Measurements from ENCODE around the gene WDR64. TPM values are rescaled to one million over a fixed set of nuclear protein-coding genes. Genes with fewer than 3 reads are reported as not detected.
"Not testable (repeated sequence)": the region's sequence is repeated elsewhere in the genome, so short reads cannot be mapped to it uniquely, and the experiment has no call there.

WDR64 gene
- total RNA-seq, 6 donors from 2014 or later = 0.20 TPM; not detected in 5

- ATAC-seq (ENCODE audit: low FRiP score in 2 of 2) (no peak), DNase-seq (no peak)
- H3K4me3 ChIP-seq = no peak overlapping the region
- H3K27me3 ChIP-seq = no peaks in the 10 kb centered on the region
- TF ChIP-seq EP300 (IDR thresholded peaks at IDR 0.05) (no peak), POLR2AphosphoS5 (IDR thresholded peaks at IDR 0.05) (no peak), POLR2A (IDR thresholded peaks at IDR 0.05) (no peak)
- TF ChIP-seq, protein P1, sequence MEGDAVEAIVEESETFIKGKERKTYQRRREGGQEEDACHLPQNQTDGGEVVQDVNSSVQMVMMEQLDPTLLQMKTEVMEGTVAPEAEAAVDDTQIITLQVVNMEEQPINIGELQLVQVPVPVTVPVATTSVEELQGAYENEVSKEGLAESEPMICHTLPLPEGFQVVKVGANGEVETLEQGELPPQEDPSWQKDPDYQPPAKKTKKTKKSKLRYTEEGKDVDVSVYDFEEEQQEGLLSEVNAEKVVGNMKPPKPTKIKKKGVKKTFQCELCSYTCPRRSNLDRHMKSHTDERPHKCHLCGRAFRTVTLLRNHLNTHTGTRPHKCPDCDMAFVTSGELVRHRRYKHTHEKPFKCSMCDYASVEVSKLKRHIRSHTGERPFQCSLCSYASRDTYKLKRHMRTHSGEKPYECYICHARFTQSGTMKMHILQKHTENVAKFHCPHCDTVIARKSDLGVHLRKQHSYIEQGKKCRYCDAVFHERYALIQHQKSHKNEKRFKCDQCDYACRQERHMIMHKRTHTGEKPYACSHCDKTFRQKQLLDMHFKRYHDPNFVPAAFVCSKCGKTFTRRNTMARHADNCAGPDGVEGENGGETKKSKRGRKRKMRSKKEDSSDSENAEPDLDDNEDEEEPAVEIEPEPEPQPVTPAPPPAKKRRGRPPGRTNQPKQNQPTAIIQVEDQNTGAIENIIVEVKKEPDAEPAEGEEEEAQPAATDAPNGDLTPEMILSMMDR (IDR thresholded peaks at IDR 0.05) = no peak
- no peaks in the 10 kb centered on the region for H3K36me3 ChIP-seq
- 78 to 87% methylated on average over 2 of the region's 2 CpGs for WGBS, 2 donors
- H3K4me1 ChIP-seq = no peaks in the 10 kb centered on the region
- H3K27ac ChIP-seq = no peak overlapping the region
- no peaks in the 10 kb centered on the region for H3K9me3 ChIP-seq
Measured at GRCh38 chr1:241733899-241734298, 81.8 kb downstream of the WDR64 start.

- Histone ChIP-seq H3K27me3 (no peaks in the 10 kb centered on the region), H3K4me1 (no peaks in the 10 kb centered on the region), H3K27ac (no peak overlapping the region), H3K36me3 (no peaks in the 10 kb centered on the region), H3K4me3 (no peak overlapping the region), H3K9me3 (no peaks in the 10 kb centered on the region)
- TF ChIP-seq EP300 (IDR thresholded peaks at IDR 0.05) = no peak
- TF ChIP-seq, protein P1 (IDR thresholded peaks at IDR 0.05) = no peak
- TF ChIP-seq POLR2AphosphoS5 (IDR thresholded peaks at IDR 0.05) = no peak
- TF ChIP-seq POLR2A (IDR thresholded peaks at IDR 0.05) = no peak
- WGBS, 2 donors = 84 to 87% methylated on average over 5 of the region's 5 CpGs
- ATAC-seq (ENCODE audit: low FRiP score in 2 of 2) (no peak), DNase-seq (no peak)
Measured at GRCh38 chr1:241734533-241734932, 82.5 kb downstream of the WDR64 start.

DNA sequence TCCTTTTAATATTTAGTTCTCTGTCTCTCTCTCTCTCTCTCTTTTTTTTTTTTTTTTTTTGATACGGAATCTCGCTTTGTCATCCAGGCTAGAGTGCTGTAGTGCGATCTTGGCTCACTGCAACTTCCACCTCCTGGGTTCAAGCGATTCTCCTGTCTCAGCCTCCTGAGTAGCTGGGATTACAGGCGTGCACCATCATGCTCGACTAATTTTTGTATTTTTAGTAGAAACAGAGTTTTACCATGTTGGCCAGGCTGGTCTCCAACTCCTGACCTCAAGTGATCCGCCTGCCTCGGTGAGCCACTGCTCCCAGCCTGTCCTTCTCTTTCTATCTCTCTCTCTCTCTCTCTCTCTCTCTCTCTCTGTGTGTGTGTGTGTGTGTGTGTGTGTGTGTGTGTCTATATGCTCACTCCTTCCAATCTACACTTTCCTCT lies 83.4 kb downstream of the WDR64 start:
- not testable (repeated sequence) for H3K9me3 ChIP-seq; DNase-seq; H3K27ac ChIP-seq; H3K36me3 ChIP-seq; ATAC-seq (ENCODE audit: low FRiP score in 2 of 2); H3K27me3 ChIP-seq; H3K4me3 ChIP-seq; H3K4me1 ChIP-seq
- 81 to 90% methylated on average over 8 of the region's 8 CpGs for WGBS, 2 donors

DNA sequence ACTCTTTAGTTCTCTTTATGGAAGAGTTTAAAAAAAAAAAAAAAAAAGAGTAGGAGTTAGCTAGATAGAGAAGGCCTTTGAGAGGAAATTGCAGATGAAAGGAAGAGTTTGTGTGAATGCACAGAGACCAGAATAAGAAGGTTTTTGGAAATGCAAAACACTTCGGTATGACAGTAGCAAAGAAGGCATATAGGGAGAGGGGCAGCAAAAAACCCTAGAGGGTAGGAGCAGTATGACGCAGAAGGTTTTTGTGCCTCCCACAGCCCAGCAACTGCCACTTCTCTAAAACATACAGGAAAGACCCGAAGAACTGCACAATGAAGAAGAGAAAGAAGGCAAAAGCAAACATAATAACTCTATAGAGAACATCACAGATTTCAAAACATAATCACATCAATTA lies 84.3 kb downstream of the WDR64 start:
- ATAC-seq (ENCODE audit: low FRiP score in 2 of 2) (no peak), DNase-seq (no peak)
- no peaks in the 10 kb centered on the region for H3K9me3 ChIP-seq
- H3K27me3 ChIP-seq = no peaks in the 10 kb centered on the region
- no peak overlapping the region for H3K4me3 ChIP-seq
- no peaks in the 10 kb centered on the region for H3K36me3 ChIP-seq
- H3K4me1 ChIP-seq = no peaks in the 10 kb centered on the region
- no peak for TF ChIP-seq POLR2A (IDR thresholded peaks at IDR 0.05)
- TF ChIP-seq POLR2AphosphoS5 (IDR thresholded peaks at IDR 0.05) = no peak
- TF ChIP-seq, protein P1 (IDR thresholded peaks at IDR 0.05) = no peak
- TF ChIP-seq EP300 (IDR thresholded peaks at IDR 0.05) = no peak
- WGBS, 2 donors = 77 to 83% methylated on average over 3 of the region's 3 CpGs
- H3K27ac ChIP-seq = no peak overlapping the region

- TF ChIP-seq POLR2AphosphoS5 (IDR thresholded peaks at IDR 0.05) = no peak
- TF ChIP-seq EP300 (IDR thresholded peaks at IDR 0.05) = no peak
- no peak for TF ChIP-seq POLR2A (IDR thresholded peaks at IDR 0.05)
- TF ChIP-seq, protein P1 (IDR thresholded peaks at IDR 0.05) = no peak
- no peaks in the 10 kb centered on the region for H3K4me1 ChIP-seq
- H3K27me3 ChIP-seq = no peaks in the 10 kb centered on the region
- no peaks in the 10 kb centered on the region for H3K9me3 ChIP-seq
- H3K27ac ChIP-seq = no peak overlapping the region
- no peak overlapping the region for H3K4me3 ChIP-seq
- DNase-seq (no peak), ATAC-seq (ENCODE audit: low FRiP score in 2 of 2) (no peak)
- no peaks in the 10 kb centered on the region for H3K36me3 ChIP-seq
- 74 to 75% methylated on average over 8 of the region's 8 CpGs for WGBS, 2 donors
Measured at GRCh38 chr1:241738284-241739078, 86.4 kb downstream of the WDR64 start.

Data from upper lobe of left lung (tissue), 6 donors.